IMR-90 (cell line): ENCODE measurements around the gene PBX3. TPM values are rescaled to one million over a fixed set of nuclear protein-coding genes. Genes with fewer than 3 reads are reported as not detected.

Experiments used
- ATAC-seq: fragments of 200-7000 bp; cut with Tn5 transposase; 2 replicates; pipeline ENCODE4 v1.9.1; 2020; ENCODE audit warnings: low read depth, mild to moderate bottlenecking, moderate library complexity
- BruUV-seq: library from RNA; stranded (reverse); fragments of 400-500 nt; replicated peaks from 2 replicates; lab custom pipeline; 2021; lab: Mats Ljungman, UMichigan
- CTCF ChIA-PET: fragments of 300-600 bp; formaldehyde crosslinking; extraction: SDS; loops from one replicate; lab custom pipeline; 2021; ENCODE audit warnings: antibody characterized with exemption; lab: Yijun Ruan, JAX
- POLR2A ChIA-PET: fragments of 300-600 bp; sonication (Branson Sonifier 250); formaldehyde crosslinking; loops from one replicate; lab custom pipeline; 2022; ENCODE audit warnings: antibody characterized with exemption; ENCODE audit not compliant: unreplicated experiment; lab: Charles Lee
- DNase-seq: peaks from one replicate; pipeline ENCODE4 v3.0.0; 2013
- H2AFZ ChIP-seq: replicated peaks from 2 replicates; pipeline ENCODE3; 2013; ENCODE audit warnings: low read length, mild to moderate bottlenecking; ENCODE audit not compliant: poor library complexity
- H2AK5ac ChIP-seq: 2 replicates; pipeline ENCODE4 v1.6.1; 2013; ENCODE audit warnings: low read depth, low read length, inconsistent platforms
- H2AK9ac ChIP-seq: replicated peaks from 2 replicates; pipeline ENCODE3; 2013; ENCODE audit warnings: mild to moderate bottlenecking, low read depth, low read length, moderate library complexity; ENCODE audit not compliant: poor library complexity
- H2BK120ac ChIP-seq: 2 replicates; pipeline ENCODE4 v1.6.1; 2013; ENCODE audit warnings: low read depth, low read length, inconsistent platforms
- H2BK15ac ChIP-seq: 3 replicates; pipeline ENCODE4 v1.6.1; 2013; ENCODE audit warnings: low read depth, low read length, inconsistent platforms
- H2BK20ac ChIP-seq: 2 replicates; pipeline ENCODE4 v1.6.1; 2013; ENCODE audit warnings: low read depth, mild to moderate bottlenecking, inconsistent platforms, low read length, moderate library complexity
- H2BK5ac ChIP-seq: 2 replicates; pipeline ENCODE4 v1.6.1; 2013; ENCODE audit warnings: mild to moderate bottlenecking, low read depth, low read length, inconsistent platforms; ENCODE audit not compliant: poor library complexity, severe bottlenecking
- H3K14ac ChIP-seq: replicated peaks from 2 replicates; pipeline ENCODE4 v1.6.1; 2013; ENCODE audit warnings: low read depth, low read length, inconsistent platforms
- H3K18ac ChIP-seq: 2 replicates; pipeline ENCODE4 v1.6.1; 2013; ENCODE audit warnings: low read depth, low read length, control low read depth
- H3K23ac ChIP-seq: 2 replicates; pipeline ENCODE4 v1.6.1; 2013; ENCODE audit warnings: low read depth, low read length, inconsistent platforms
- H3K27ac ChIP-seq: 2 replicates; pipeline ENCODE4 v1.5.1; 2013; ENCODE audit warnings: mild to moderate bottlenecking, control low read depth, low read length; ENCODE audit not compliant: insufficient read depth
- H3K27me3 ChIP-seq: 2 replicates; pipeline ENCODE4 v1.6.1; 2013; ENCODE audit warnings: low read length; ENCODE audit not compliant: control insufficient read depth, insufficient read depth
- H3K36me3 ChIP-seq: 2 replicates; pipeline ENCODE4 v1.6.1; 2013; ENCODE audit warnings: low read length, mixed read lengths; ENCODE audit not compliant: control insufficient read depth, insufficient read depth
- H3K4ac ChIP-seq: 2 replicates; pipeline ENCODE4 v1.6.1; 2013; ENCODE audit warnings: low read depth, low read length, inconsistent platforms
- H3K4me1 ChIP-seq: 2 replicates; pipeline ENCODE4 v1.6.1; 2013; ENCODE audit warnings: low read length, mixed read lengths; ENCODE audit not compliant: control insufficient read depth, insufficient read depth
- H3K4me2 ChIP-seq: 2 replicates; pipeline ENCODE4 v1.6.1; 2013; ENCODE audit warnings: low read depth, mild to moderate bottlenecking, control low read depth, low read length, moderate library complexity
- H3K4me3 ChIP-seq: 2 replicates; pipeline ENCODE4 v1.5.1; 2013; ENCODE audit warnings: low read depth, mild to moderate bottlenecking, control low read depth, low read length, moderate library complexity; ENCODE audit not compliant: insufficient read depth
- H3K56ac ChIP-seq: 2 replicates; pipeline ENCODE4 v1.6.1; 2013; ENCODE audit warnings: low read length, inconsistent platforms; ENCODE audit not compliant: insufficient read depth; ENCODE audit errors: extremely low read depth
- H3K79me1 ChIP-seq, 2 experiments: 2 replicates each; pipeline ENCODE4 v1.6.1; 2013; ENCODE audit warnings: low read length in 2 of 2, inconsistent platforms in 1 of 2, low read depth in 1 of 2
- H3K9ac ChIP-seq: 2 replicates; pipeline ENCODE4 v1.6.1; 2013; ENCODE audit warnings: low read depth, low read length, control low read depth
- H3K9me1 ChIP-seq: 2 replicates; pipeline ENCODE4 v1.6.1; 2013; ENCODE audit warnings: low read length, inconsistent platforms; ENCODE audit not compliant: insufficient read depth
- H3K9me3 ChIP-seq: 2 replicates; pipeline ENCODE4 v1.6.1; 2013; ENCODE audit warnings: low read length; ENCODE audit not compliant: control insufficient read depth, insufficient read depth
- H4K20me1 ChIP-seq: 2 replicates; pipeline ENCODE4 v1.6.1; 2013; ENCODE audit warnings: low read length, inconsistent platforms; ENCODE audit not compliant: insufficient read depth
- H4K5ac ChIP-seq: 2 replicates; pipeline ENCODE4 v1.6.1; 2013; ENCODE audit warnings: mild to moderate bottlenecking, low read depth, low read length, control low read depth
- H4K8ac ChIP-seq, 2 experiments: 2 replicates each; pipeline ENCODE4 v1.6.1; 2013; ENCODE audit warnings: low read depth in 2 of 2, low read length in 2 of 2, control low read depth in 1 of 2, inconsistent platforms in 1 of 2
- H4K91ac ChIP-seq: 2 replicates; pipeline ENCODE4 v1.6.1; 2013; ENCODE audit warnings: low read depth, low read length, inconsistent platforms; ENCODE audit not compliant: insufficient read depth
- ELK1 ChIP-seq: fragments of 150-350 bp; IDR thresholded peaks from 2 replicates; pipeline ENCODE4 v1.6.1; 2016; ENCODE audit warnings: low read depth, mild to moderate bottlenecking, low read length, moderate library complexity, borderline replicate concordance
- MAFK ChIP-seq: IDR thresholded peaks from 2 replicates; pipeline ENCODE4 v1.6.1; 2012; ENCODE audit warnings: low read depth, low read length, improper control_type of control experiment
- MAZ ChIP-seq: IDR thresholded peaks from 2 replicates; pipeline ENCODE4 v1.6.1; 2012; ENCODE audit warnings: low read depth, mild to moderate bottlenecking, low read length, improper control_type of control experiment, moderate library complexity, borderline replicate concordance
- RFX5 ChIP-seq: IDR thresholded peaks from 2 replicates; pipeline ENCODE4 v1.8.0; 2012; ENCODE audit warnings: low read depth, mild to moderate bottlenecking, low read length, moderate library complexity
- WGBS, 2 experiments: methylation state at CpG; one replicate each; pipeline versions ENCODE4 v1.1.5 to v1.1.7; 2013; ENCODE audit warnings: missing lambda C conversion rate in 2 of 2; ENCODE audit not compliant: insufficient read length in 1 of 2; ENCODE audit errors: extremely low coverage in 2 of 2; 5-methylcytosine and 5-hydroxymethylcytosine counted together
- dilution Hi-C: fragments of 300-500 bp; cut with HindIII; formaldehyde crosslinking; loops from one replicate; pipeline ENCODE4 v1.14.3; 2018; ENCODE audit warnings: low sequenced_read_pairs; ENCODE audit not compliant: unreplicated experiment
- in situ Hi-C: fragments of 300-500 bp; cut with MboI; formaldehyde crosslinking; loops from 3 replicates; pipeline ENCODE4 v1.14.3; 2019; ENCODE audit warnings: low sequenced_read_pairs, inconsistent platforms, mixed read lengths
- intact Hi-C: fragments of 100-400 bp; cut with micrococcal nuclease; formaldehyde crosslinking; loops from 2 replicates; pipeline ENCODE4 v1.10.0; 2022
- polyA plus RNA-seq, 3 experiments: library from polyadenylated mRNA; depleted of rRNA; stranded (reverse); fragments of >200 nt; gene quantifications; 2 replicates each; pipeline ENCODE4 v1.2.3, GENCODE V29; 2012; ENCODE audit warnings: low replicate concordance in 1 of 3
- total RNA-seq: library from RNA; depleted of rRNA; stranded (reverse); fragments of >200 nt; gene quantifications from 2 replicates; pipeline ENCODE4 v1.2.3, GENCODE V29; 2012

PBX3 gene
- total and polyA plus RNA-seq, 2 of the 4 experiments (the other 2 are of a cell fraction), result 12.0 to 15.6 TPM

- no peak overlapping the region for H2AFZ ChIP-seq
- no peak overlapping the region for H4K91ac ChIP-seq
- intact Hi-C loops (no loop called here), dilution Hi-C loops (no loop called here), in situ Hi-C loops (no loop called here)
- ChIA-PET CTCF (no interaction called here), POLR2A (no interaction called here)
- 80% methylated on average over 1 of the region's 6 CpGs; no CpG with 5 or more reads in 1 of the 2 experiments for WGBS, 2 experiments
- no peak overlapping the region for H3K9ac ChIP-seq
- no peak overlapping the region for H3K23ac ChIP-seq
- no peak overlapping the region for H2AK9ac ChIP-seq
- H3K9me3 ChIP-seq, result no peaks in the 10 kb centered on the region
- ATAC-seq, result no peak
- H3K9me1 ChIP-seq, result no peaks in the 10 kb centered on the region
- no peaks in the 10 kb centered on the region for H4K20me1 ChIP-seq
- no peak overlapping the region for H3K4ac ChIP-seq
- no peak overlapping the region for H2AK5ac ChIP-seq
- DNase-seq, result no peak
- no peak overlapping the region for H3K56ac ChIP-seq
- no peaks in the 10 kb centered on the region for H3K79me1 ChIP-seq
- H3K27ac ChIP-seq, result no peak overlapping the region
- H3K4me1 ChIP-seq, result no peaks in the 10 kb centered on the region
- BruUV-seq, result no TSS peak
- peaks cover 20% of the 10 kb centered on the region for H3K27me3 ChIP-seq
- no peak overlapping the region for H2BK15ac ChIP-seq
- no peak overlapping the region for H3K4me2 ChIP-seq
- no peak overlapping the region for H3K14ac ChIP-seq
- H3K4me3 ChIP-seq, result no peak overlapping the region
- H2BK5ac ChIP-seq, result no peak overlapping the region
- H3K18ac ChIP-seq, result no peak overlapping the region
- H2BK120ac ChIP-seq, result no peak overlapping the region
- no peak overlapping the region for H4K8ac ChIP-seq
- no peak overlapping the region for H2BK20ac ChIP-seq
- no peaks in the 10 kb centered on the region for H3K36me3 ChIP-seq
- no peak for TF ChIP-seq ELK1
- no peak for TF ChIP-seq RFX5
- no peak for TF ChIP-seq MAZ
- TF ChIP-seq MAFK, result no peak
- H4K5ac ChIP-seq, result no peak overlapping the region
These were observed 253.1 kb downstream of the PBX3 start for GRCh38 chr9:126000256-126000655.
